Transverse colon (tissue), 4 donors: ENCODE results near the gene ANKS1B. TPM values are rescaled to one million over a fixed set of nuclear protein-coding genes. Genes with fewer than 3 reads are reported as not detected.
"Not testable (repeated sequence)": the region's sequence is repeated elsewhere in the genome, so short reads cannot be mapped to it uniquely, and the experiment has no call there.

Source experiments
- DNase-seq: peaks from one replicate; pipeline ENCODE4 v3.0.0-alpha.2; 2019
- H3K27ac ChIP-seq, 4 donors: fragments of 200-600 bp; sonication (generic); 2 replicates each; pipeline ENCODE4 v1.5.1; 2016 to 2018; ENCODE audit warnings: inconsistent platforms in 4 of 4
- H3K27me3 ChIP-seq: fragments of 200-600 bp; sonication (generic); 2 replicates; pipeline ENCODE4 v1.5.1; 2017; ENCODE audit warnings: inconsistent platforms
- H3K36me3 ChIP-seq, 4 donors: fragments of 200-600 bp; sonication (generic); 2 replicates each; pipeline ENCODE4 v1.5.1; 2017 to 2019; ENCODE audit warnings: inconsistent platforms in 4 of 4
- H3K4me1 ChIP-seq, 4 donors: fragments of 200-600 bp; sonication (generic); 2 replicates each; pipeline ENCODE4 v1.5.1; 2017 to 2020; ENCODE audit warnings: inconsistent platforms in 4 of 4
- H3K4me3 ChIP-seq, 4 donors: fragments of 200-600 bp; sonication (generic); 1 replicate in 1 of 4; 2 replicates in 3 of 4; pipeline versions ENCODE4 v1.5.1 to v1.6.1; 2017 to 2019; ENCODE audit warnings: inconsistent platforms in 4 of 4
- H3K9me3 ChIP-seq, 2 donors: fragments of 200-600 bp; sonication (generic); 2 replicates each; pipeline ENCODE4 v1.5.1; 2017 to 2019; ENCODE audit warnings: inconsistent platforms in 2 of 2
- EP300 ChIP-seq: sonication (generic); formaldehyde crosslinking; IDR thresholded peaks from one replicate; pipeline ENCODE4 v1.6.1; 2017; ENCODE audit warnings: antibody characterized with exemption, low read depth
- POLR2A ChIP-seq: fragments of 450-650 bp; IDR thresholded peaks from one replicate; pipeline ENCODE4 v1.6.1; 2016; ENCODE audit warnings: antibody characterized with exemption, mild to moderate bottlenecking, moderate library complexity
- POLR2AphosphoS5 ChIP-seq, 3 donors: sonication (generic); formaldehyde crosslinking; IDR thresholded peaks; one replicate each; pipeline ENCODE4 v1.6.1; 2016; ENCODE audit warnings: antibody characterized with exemption in 3 of 3
- WGBS, 2 donors: methylation state at CpG; one replicate each; pipeline ENCODE4 v1.1.5; 2018; ENCODE audit warnings: low coverage in 1 of 2; 5-methylcytosine and 5-hydroxymethylcytosine counted together
- in situ Hi-C, 4 donors: fragments of 200-750 bp; cut with MboI; loops; one replicate each; pipeline versions ENCODE4 v1.15.0 to v1.15.1; 2017; ENCODE audit warnings: low sequenced_read_pairs in 3 of 4, low pct_ligation_motif_present in 1 of 4, low pct_unique_long_range_greater_than_20kb in 1 of 4
- intact Hi-C: fragments of 100-400 bp; cut with DNase I; formaldehyde crosslinking; loops from one replicate; pipeline ENCODE4 v1.15.1; 2023; ENCODE audit warnings: low total_unique reads
- total RNA-seq, 4 donors: library from RNA; depleted of rRNA; stranded (reverse); fragments of >200 nt; gene quantifications; one replicate each; pipeline ENCODE4 v1.1.0, GENCODE V29; 2016
- TF ChIP-seq, protein P1 (sequence below), 5 experiments: fragments of 200-600 bp in 3 of 5; fragments of 450-650 bp in 2 of 5; sonication (generic) in 3 of 5; IDR thresholded peaks; 1 replicate in 2 of 5; 2 replicates in 3 of 5; pipeline ENCODE4 v1.5.1; 2016 to 2017; ENCODE audit warnings: antibody characterized with exemption in 5 of 5, inconsistent platforms in 3 of 5, mild to moderate bottlenecking in 2 of 5, moderate library complexity in 1 of 5

The ANKS1B gene
- total RNA-seq, 4 donors from 2014 or later: 1.4 to 6.4 (median 3.5) TPM; not detected in 1

DNA sequence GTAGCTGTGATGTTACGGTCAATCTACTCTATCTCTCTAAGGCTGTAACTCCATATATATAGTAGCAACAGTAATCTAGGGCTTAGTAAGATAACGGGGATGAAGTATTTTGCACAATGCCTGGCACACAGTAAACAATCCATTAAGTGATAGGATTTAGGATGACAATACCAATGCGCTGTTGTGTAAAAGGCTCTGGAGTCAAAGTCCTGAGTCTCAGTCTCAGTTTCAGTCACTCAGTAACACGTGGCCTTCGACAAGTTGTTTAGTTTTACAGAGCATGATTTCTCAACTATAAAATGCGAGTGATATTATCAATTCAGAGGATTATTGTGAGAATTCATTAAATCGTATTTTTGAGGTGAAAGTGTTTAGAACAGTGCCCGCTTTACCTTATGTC, 174.8 kb downstream of the ANKS1B start:
- Histone ChIP-seq H3K36me3 (no peaks in the 10 kb centered on the region), H3K4me1 (no peaks in the 10 kb centered on the region), H3K27me3 (no peaks in the 10 kb centered on the region), H3K27ac (no peak overlapping the region), H3K4me3 (no peak overlapping the region), H3K9me3 (no peaks in the 10 kb centered on the region)
- WGBS, 2 donors: 43 to 50% methylated on average over 8 of the region's 8 CpGs
- in situ Hi-C loops: no loop called here
- DNase-seq: no peak
- intact Hi-C loops: no loop called here
- TF ChIP-seq POLR2AphosphoS5 (IDR thresholded peaks at IDR 0.05) (no peak), EP300 (no peak), POLR2A (no peak)
- TF ChIP-seq, protein P1, sequence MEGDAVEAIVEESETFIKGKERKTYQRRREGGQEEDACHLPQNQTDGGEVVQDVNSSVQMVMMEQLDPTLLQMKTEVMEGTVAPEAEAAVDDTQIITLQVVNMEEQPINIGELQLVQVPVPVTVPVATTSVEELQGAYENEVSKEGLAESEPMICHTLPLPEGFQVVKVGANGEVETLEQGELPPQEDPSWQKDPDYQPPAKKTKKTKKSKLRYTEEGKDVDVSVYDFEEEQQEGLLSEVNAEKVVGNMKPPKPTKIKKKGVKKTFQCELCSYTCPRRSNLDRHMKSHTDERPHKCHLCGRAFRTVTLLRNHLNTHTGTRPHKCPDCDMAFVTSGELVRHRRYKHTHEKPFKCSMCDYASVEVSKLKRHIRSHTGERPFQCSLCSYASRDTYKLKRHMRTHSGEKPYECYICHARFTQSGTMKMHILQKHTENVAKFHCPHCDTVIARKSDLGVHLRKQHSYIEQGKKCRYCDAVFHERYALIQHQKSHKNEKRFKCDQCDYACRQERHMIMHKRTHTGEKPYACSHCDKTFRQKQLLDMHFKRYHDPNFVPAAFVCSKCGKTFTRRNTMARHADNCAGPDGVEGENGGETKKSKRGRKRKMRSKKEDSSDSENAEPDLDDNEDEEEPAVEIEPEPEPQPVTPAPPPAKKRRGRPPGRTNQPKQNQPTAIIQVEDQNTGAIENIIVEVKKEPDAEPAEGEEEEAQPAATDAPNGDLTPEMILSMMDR (IDR thresholded peaks at IDR 0.05): no peak

DNA sequence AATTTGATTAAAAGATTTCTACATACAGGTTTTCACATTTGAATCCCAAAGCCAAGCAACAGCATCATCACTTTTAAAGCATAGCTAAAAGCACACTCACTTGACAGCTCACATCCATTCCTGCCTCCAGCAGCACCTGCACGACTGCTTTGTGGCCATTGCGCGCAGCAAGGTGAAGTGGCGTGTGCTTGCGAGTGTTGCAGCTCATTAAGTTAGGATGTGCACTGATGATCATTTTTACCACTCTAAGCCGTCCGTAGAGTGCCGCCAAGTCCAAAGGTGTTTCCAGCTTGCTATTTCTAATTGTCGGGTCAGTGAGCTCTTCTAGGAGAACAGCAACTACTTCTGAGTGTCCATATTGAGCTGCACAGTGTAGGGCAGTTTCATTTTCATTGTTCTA, 178.4 kb downstream of the ANKS1B start:
- in situ Hi-C loops: no loop called here
- intact Hi-C loops: no loop called here
- H3K27me3 ChIP-seq: no peaks in the 10 kb centered on the region

DNA sequence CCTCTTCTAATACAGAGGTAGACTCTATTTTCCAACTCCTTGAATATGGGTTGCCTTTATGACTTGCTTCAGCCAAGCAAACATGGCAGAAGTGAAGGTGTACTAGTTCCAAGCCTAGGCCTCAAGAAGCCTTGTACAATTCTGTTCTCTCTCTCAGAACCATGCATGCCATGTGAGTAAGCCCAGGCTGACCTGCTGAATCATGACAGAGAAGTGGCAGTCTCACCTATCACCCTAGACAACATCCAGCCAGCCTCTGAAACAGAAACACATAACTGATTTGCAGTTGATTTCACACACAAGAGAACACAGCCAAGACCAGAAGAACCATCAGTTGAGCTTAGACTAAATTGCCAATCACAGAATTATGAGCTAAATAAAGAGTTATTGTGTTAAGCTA, 180.0 kb downstream of the ANKS1B start:
- in situ Hi-C loops (no loop called here), intact Hi-C loops (no loop called here)
- no peak for DNase-seq
- Histone ChIP-seq H3K4me1 (no peaks in the 10 kb centered on the region), H3K9me3 (no peaks in the 10 kb centered on the region), H3K27me3 (no peaks in the 10 kb centered on the region), H3K4me3 (no peak overlapping the region), H3K36me3 (no peaks in the 10 kb centered on the region), H3K27ac (no peak overlapping the region)
- TF ChIP-seq EP300 (no peak), POLR2A (no peak), POLR2AphosphoS5 (IDR thresholded peaks at IDR 0.05) (no peak)
- TF ChIP-seq, protein P1 (IDR thresholded peaks at IDR 0.05): no peak

More for the DNA sequence above, 178.4 kb downstream of the ANKS1B start:
- no peaks in the 10 kb centered on the region for H3K9me3 ChIP-seq
- H3K4me3 ChIP-seq: no peak overlapping the region
- DNase-seq: no peak
- H3K36me3 ChIP-seq: no peaks in the 10 kb centered on the region
- 94 to 100% methylated on average over 4 to 9 of the region's 9 CpGs for WGBS, 2 donors
- H3K4me1 ChIP-seq: no peaks in the 10 kb centered on the region
- no peak overlapping the region for H3K27ac ChIP-seq
- TF ChIP-seq, protein P1 (IDR thresholded peaks at IDR 0.05): no peak
- TF ChIP-seq POLR2A (no peak), POLR2AphosphoS5 (IDR thresholded peaks at IDR 0.05) (no peak), EP300 (no peak)

DNA sequence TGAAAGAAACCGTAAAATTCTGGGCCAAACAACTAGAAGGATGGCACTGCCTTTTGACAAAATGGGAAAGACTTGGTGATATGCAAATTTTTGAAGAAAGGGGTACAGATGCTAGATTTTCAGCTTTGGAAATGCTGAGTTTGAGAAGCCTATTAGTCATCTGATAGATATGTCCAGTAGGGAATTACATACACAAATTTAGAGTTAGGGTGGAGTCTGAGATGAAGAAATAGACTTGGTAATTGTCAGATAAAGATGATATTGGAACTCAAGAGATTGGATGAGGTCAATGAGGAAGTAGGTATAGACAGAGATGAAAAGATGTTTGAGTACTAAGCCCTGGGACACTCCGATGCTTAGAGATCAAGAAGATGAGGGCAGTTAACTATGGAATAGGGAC, 184.1 kb downstream of the ANKS1B start:
- intact Hi-C loops: no loop called here
- no peaks in the 10 kb centered on the region for H3K4me1 ChIP-seq
- DNase-seq: no peak
- no peak overlapping the region for H3K4me3 ChIP-seq
- no peaks in the 10 kb centered on the region for H3K9me3 ChIP-seq
- in situ Hi-C loops: no loop called here
- H3K36me3 ChIP-seq: no peaks in the 10 kb centered on the region
- H3K27ac ChIP-seq: no peak overlapping the region
- no peaks in the 10 kb centered on the region for H3K27me3 ChIP-seq
- 83 to 88% methylated on average over 2 of the region's 2 CpGs for WGBS, 2 donors
- TF ChIP-seq POLR2AphosphoS5 (IDR thresholded peaks at IDR 0.05) (no peak), EP300 (no peak), POLR2A (no peak)
- TF ChIP-seq, protein P1 (IDR thresholded peaks at IDR 0.05): no peak

DNA sequence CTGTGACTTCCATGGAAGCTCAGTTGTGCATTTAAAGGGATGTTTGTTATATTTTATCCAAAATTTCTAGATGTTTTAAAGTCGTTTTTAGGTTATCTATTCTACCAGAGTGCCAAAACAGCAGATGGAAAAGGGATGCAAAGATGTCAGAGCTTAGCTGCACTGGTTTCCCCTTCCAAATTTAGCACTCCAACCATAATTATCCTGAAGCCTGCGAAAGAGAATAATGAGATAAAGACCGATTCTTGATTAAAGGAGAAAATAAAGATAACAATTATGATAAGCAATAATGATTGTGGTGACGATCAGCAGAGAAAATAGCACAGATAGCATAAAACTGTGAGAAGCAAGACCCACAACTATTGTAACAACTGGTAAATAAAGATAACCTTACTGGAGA, 186.8 kb downstream of the ANKS1B start:
- H3K27me3 ChIP-seq, H3K9me3 ChIP-seq, H3K4me1 ChIP-seq, DNase-seq, H3K4me3 ChIP-seq, intact Hi-C loops, in situ Hi-C loops, H3K36me3 ChIP-seq, H3K27ac ChIP-seq: not testable (repeated sequence)
- 63 to 67% methylated on average over 4 of the region's 4 CpGs for WGBS, 2 donors
